Skeletal muscle satellite cell (primary cell): ENCODE measurements around the gene PXMP4. TPM values are rescaled to one million over a fixed set of nuclear protein-coding genes. Genes with fewer than 3 reads are reported as not detected.
"Not testable (repeated sequence)": the region's sequence is repeated elsewhere in the genome, so short reads cannot be mapped to it uniquely, and the experiment has no call there.

ENCODE experiments used
- H3K27me3 ChIP-seq: 2 replicates; pipeline ENCODE4 v1.7.0; 2013; ENCODE audit warnings: low read length; ENCODE audit not compliant: control insufficient read depth, insufficient read depth
- H3K36me3 ChIP-seq: 2 replicates; pipeline ENCODE4 v1.7.0; 2013; ENCODE audit warnings: mild to moderate bottlenecking, control low read depth, low read length; ENCODE audit not compliant: insufficient read depth
- H3K4me1 ChIP-seq: 2 replicates; pipeline ENCODE4 v1.7.0; 2013; ENCODE audit warnings: low read length; ENCODE audit not compliant: control insufficient read depth, insufficient read depth
- H3K4me2 ChIP-seq: 2 replicates; pipeline ENCODE4 v1.7.0; 2013; ENCODE audit warnings: mild to moderate bottlenecking, low read length
- H3K4me3 ChIP-seq: 2 replicates; pipeline ENCODE4 v1.7.0; 2013; ENCODE audit warnings: low read length
- H3K9ac ChIP-seq: 2 replicates; pipeline ENCODE4 v1.7.0; 2013; ENCODE audit warnings: mild to moderate bottlenecking, low read depth, low read length, moderate library complexity
- H3K9me3 ChIP-seq: replicated peaks from 2 replicates; pipeline ENCODE4 v1.7.0; 2013; ENCODE audit warnings: mild to moderate bottlenecking, control low read depth, low read length
- total RNA-seq: library from RNA; depleted of rRNA; stranded (reverse); fragments of >200 nt; gene quantifications from 2 replicates; pipeline ENCODE4 v1.2.3, GENCODE V29; 2012; rRNA removed

The PXMP4 gene, protein sequence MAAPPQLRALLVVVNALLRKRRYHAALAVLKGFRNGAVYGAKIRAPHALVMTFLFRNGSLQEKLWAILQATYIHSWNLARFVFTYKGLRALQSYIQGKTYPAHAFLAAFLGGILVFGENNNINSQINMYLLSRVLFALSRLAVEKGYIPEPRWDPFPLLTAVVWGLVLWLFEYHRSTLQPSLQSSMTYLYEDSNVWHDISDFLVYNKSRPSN
- total RNA-seq, result 2.8 and 3.9 TPM in 2 replicates

DNA sequence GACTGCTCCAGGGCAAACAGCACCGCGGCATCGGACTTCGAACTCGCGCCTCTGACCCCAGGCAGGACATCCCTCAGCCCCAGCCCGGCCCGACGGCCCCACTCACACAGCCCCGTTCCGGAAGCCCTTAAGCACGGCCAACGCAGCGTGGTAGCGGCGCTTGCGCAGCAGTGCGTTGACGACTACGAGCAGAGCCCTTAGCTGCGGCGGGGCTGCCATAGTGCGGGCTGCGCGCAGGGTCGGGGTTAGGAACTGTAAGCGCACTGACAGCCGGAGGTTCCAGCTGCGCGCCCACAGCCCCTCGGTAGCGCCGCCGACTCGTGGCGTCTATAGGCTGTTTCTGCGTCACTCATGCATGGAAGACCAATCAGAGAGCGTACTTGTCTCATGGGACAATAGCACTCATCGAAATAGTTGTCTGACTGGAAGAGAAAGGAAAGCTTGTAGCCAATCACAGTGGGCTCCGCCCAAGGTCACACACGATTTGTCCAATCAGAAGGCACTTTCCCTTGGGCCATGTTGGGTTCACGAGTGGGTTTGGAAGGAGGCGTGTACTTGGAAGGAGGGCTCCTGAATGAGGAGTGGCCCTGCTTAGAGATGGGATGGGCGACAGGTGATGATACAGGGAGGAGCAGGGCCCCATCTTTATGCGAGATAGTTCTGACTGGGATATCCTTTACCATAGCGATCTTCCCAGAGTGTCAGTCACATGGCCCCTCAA lies at the start of gene PXMP4:
TSS of gene PXMP4 (minus strand) at position 322 of the 721 bp plus-strand sequence. CDS start at position 219, 103 bp downstream.
- Histone ChIP-seq H3K4me2 (peak within 1 kb of the TSS; percentile 80), H3K4me1 (peaks cover 7% of the 10 kb centered on the region), H3K27me3 (no peaks in the 10 kb centered on the region), H3K9ac (peak within 1 kb of the TSS; percentile 66), H3K36me3 (no peaks in the 10 kb centered on the region), H3K9me3 (no peaks in the 10 kb centered on the region), H3K4me3 (peak within 1 kb of the TSS; percentile 75)

DNA sequence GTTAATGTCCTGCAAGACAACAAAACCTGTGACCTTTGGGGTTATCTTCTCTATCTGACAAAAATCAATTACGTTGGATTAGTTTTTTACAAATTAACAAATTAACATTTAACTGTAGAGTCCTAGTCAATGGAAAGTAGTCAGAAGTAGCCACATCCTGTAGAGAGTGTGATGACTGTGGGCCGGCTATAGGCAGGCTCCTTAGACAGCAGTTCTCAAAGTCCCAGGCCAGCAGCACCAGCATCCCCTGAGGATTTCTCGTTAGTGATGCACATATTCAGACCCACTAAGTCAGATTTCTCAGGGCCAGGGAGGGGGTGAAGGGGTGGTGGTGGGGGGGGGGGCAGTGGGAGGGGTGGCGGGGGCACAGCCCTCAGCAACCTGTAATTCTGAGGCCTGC lies 48.9 kb upstream of the PXMP4 start:
- Histone ChIP-seq H3K27me3 (no peaks in the 10 kb centered on the region), H3K4me3 (no peak overlapping the region), H3K9me3 (no peaks in the 10 kb centered on the region), H3K9ac (no peak overlapping the region), H3K4me2 (no peak overlapping the region), H3K4me1 (no peaks in the 10 kb centered on the region), H3K36me3 (peaks cover 12% of the 10 kb centered on the region)

DNA sequence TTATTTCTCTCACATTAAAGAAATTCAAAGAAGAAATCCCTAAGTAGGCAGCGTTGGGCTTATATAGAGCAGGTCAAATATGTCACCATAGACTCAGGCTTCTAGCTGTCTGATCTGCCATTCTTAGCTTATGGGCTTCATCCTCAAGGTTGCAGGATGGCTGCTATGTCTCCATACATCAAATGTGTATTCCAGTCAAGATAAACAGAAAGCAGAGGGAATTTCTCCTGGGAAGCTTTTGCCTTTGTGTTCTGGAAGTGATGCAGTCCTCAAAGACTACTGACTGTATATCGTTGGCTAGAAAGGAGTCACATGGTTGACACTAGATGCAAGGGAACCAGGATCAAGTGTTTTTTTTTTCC lies 47.6 kb upstream of the PXMP4 start:
- Histone ChIP-seq H3K4me1 (no peaks in the 10 kb centered on the region), H3K9me3 (no peaks in the 10 kb centered on the region), H3K36me3 (peaks cover 12% of the 10 kb centered on the region), H3K27me3 (no peaks in the 10 kb centered on the region), H3K4me2 (no peak overlapping the region), H3K9ac (no peak overlapping the region), H3K4me3 (no peak overlapping the region)

DNA sequence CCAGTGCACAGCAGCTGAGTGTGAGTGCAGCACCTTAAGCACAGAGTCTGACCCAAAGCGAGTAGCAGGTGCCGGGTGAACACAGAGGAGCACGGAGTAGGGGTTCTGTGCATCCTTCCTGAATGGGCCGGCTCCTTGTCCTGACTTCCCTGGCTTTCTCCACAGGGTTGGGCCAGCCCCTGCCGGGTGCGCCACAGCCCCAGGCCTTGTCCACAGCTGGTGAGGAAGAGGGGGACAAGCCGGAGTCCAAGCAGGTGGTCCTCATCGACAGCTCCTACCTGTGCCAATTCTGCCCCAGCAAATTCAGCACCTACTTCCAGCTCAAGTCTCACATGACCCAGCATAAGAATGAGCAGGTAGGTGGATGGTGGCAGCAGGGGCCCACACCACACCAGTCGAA lies 46.6 kb upstream of the PXMP4 start:
- Histone ChIP-seq H3K9me3 (no peaks in the 10 kb centered on the region), H3K36me3 (peaks cover 12% of the 10 kb centered on the region), H3K9ac (no peak overlapping the region), H3K4me1 (no peaks in the 10 kb centered on the region), H3K27me3 (no peaks in the 10 kb centered on the region), H3K4me2 (no peak overlapping the region), H3K4me3 (no peak overlapping the region)

DNA sequence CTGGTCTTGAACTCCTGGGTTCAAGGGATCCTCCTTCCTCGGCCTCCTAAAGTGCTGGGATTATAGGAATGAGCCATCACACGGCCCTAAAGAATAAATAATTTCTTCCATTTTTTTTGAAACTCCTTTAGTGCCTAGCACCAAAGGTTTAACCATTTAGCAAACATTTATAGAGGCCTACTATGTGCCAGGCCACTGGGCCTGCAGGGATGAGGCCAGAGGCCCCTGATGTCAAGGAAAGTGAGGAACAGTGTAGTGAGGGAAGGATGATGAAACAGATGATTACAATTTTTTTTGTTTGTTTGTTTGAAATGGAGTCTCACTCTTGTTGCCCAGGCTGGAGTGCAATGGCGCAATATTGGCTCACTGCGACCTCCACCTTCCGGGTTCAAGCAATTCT lies 45.5 kb upstream of the PXMP4 start:
- Histone ChIP-seq H3K27me3 (no peaks in the 10 kb centered on the region), H3K36me3 (peaks cover 12% of the 10 kb centered on the region), H3K4me3 (no peak overlapping the region), H3K9ac (no peak overlapping the region), H3K9me3 (no peaks in the 10 kb centered on the region), H3K4me1 (no peaks in the 10 kb centered on the region), H3K4me2 (no peak overlapping the region)

DNA sequence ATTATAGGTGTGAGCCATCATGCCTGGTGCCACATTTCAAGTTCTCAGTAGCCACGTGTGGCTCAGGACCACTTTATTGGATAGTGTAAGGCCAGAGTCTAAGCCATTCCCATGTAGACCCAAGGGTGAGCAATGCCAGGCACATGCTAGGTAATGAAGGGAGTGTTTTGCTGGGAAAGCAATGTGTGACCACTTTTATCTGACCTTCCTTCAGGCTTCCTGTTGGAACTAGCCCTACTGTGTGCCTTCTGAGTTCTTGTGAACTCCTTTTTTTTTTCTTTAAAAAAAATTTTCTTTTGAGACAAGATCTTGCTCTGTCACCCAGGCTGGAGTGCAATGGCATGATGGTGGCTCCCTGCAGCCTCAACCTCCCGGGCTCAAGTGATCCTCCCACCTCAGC lies 45.0 kb upstream of the PXMP4 start:
- H3K4me2 ChIP-seq, result no peak overlapping the region
- H3K9ac ChIP-seq, result no peak overlapping the region
- no peaks in the 10 kb centered on the region for H3K4me1 ChIP-seq
- H3K4me3 ChIP-seq, result no peak overlapping the region
- peaks cover 12% of the 10 kb centered on the region for H3K36me3 ChIP-seq
- no peaks in the 10 kb centered on the region for H3K27me3 ChIP-seq
- no peaks in the 10 kb centered on the region for H3K9me3 ChIP-seq

DNA sequence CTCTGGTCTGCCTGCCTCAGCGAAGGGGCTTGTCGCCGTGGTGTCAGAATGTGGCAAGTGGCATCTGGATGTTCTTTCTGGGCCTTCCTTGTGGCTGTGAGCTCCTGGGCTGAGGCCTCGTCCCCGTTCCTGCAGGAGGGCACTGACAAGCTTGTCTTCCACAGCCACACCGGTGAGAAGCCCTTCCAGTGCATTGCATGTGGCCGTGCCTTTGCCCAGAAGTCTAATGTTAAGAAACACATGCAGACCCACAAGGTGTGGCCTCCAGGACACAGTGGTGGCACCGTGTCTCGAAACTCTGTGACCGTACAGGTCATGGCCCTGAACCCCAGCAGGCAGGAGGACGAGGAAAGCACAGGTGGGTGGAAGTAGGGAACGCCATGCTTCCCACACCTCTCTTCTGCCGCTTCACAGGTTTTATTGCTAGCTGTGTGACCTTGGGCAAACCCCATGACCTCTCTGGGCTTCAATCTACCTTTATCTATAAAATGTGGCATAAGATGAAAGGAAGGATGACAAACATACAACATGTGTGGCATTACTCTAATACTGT lies 41.7 kb upstream of the PXMP4 start:
- Histone ChIP-seq H3K4me2 (no peak overlapping the region), H3K9ac (no peak overlapping the region), H3K4me3 (no peak overlapping the region), H3K9me3 (no peaks in the 10 kb centered on the region), H3K36me3 (peaks cover 14% of the 10 kb centered on the region), H3K27me3 (no peaks in the 10 kb centered on the region), H3K4me1 (no peaks in the 10 kb centered on the region)

DNA sequence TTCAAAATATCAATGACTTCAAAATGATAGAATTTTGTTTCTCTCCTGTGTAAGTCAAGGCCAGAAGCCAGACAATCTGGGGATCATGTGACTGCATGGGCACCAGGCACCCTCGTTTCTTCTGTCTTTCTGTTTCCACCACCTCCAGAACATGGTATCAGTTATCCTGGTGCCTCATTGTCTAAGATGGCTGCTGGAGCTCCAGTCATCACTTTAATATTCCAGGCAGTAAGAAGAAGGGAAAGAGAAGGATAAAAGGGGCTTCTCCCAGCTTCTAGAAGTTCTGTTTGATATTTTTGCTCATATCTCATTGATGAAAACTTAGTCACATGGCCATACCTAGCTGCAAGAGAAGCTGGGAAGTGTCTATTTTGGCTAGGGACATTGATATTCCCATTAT lies 37.3 kb upstream of the PXMP4 start:
- Histone ChIP-seq H3K4me1 (no peaks in the 10 kb centered on the region), H3K27me3 (no peaks in the 10 kb centered on the region), H3K4me3 (no peak overlapping the region), H3K36me3 (peaks cover 24% of the 10 kb centered on the region), H3K9me3 (peaks cover 5% of the 10 kb centered on the region), H3K9ac (no peak overlapping the region), H3K4me2 (no peak overlapping the region)

DNA sequence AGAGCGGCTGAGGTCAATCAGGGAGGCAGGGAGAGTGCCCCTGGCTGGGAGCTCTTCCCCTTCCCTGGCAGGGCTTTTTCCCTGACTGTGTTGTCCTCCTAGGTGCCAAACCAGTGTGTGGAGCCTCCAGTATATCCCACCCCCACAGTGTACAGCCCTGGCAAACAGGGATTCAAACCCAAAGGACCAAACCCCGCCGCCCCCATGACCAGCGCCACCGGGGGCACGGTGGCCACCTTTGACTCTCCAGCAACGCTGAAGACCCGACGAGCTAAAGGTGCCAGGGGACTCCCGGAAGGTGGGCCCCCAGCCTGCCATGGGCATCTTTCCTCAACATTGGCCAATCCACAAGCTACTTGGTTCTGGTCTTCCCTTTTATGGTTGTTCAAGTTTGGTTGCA lies 36.9 kb upstream of the PXMP4 start:
- Histone ChIP-seq H3K9ac (no peak overlapping the region), H3K36me3 (peaks cover 24% of the 10 kb centered on the region), H3K4me2 (no peak overlapping the region), H3K4me1 (no peaks in the 10 kb centered on the region), H3K9me3 (peaks cover 5% of the 10 kb centered on the region), H3K27me3 (no peaks in the 10 kb centered on the region), H3K4me3 (no peak overlapping the region)

DNA sequence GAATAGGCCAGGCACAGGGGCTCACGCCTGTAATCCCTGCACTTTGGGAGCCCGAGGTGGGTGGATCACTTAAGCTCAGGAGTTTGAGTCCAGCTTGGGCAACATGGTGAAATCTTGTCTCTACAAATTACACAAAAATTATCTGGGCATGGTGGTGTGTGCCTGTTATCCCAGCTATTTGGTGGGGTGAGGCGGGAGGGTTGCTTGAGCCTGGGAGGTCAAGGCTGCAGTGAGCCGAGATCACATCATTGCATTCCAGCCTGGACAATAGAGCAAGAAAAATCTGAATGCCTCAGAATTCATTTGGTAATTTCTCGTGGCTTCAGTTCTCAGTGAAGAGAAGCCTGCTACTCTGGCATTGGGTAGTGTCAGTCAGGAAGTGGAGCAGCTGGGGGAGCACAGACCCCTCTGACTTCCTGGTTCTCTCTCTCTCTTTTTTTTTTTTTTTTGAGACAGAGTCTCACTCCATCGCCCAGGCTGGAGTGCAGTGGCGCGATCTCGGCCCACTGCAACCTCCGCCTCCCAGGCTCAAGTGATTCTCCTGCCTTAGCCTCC lies 35.9 kb upstream of the PXMP4 start:
- H3K9ac ChIP-seq, H3K9me3 ChIP-seq, H3K4me3 ChIP-seq, H3K27me3 ChIP-seq, H3K4me1 ChIP-seq, H3K4me2 ChIP-seq: not testable (repeated sequence)
- peaks cover 28% of the 10 kb centered on the region for H3K36me3 ChIP-seq

DNA sequence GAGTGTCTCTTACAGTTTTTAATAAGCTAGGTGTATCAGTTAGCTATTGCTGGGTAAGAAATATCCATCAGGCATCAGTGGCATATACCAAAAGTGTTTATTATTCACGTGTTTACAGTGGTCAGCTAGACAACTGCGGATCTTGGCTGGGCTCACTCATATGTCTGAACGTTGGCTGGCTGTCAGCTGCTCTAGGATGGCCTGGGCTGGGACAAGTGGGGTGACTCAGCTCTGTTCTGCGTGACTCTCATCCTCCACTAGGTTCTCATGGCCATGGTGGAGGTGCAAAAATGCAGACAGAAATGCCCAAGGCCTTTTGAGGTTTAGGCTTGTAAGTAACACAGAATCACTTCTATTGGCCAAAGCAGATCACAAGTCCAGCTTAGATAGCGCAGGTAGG lies 33.7 kb upstream of the PXMP4 start:
- no peaks in the 10 kb centered on the region for H3K27me3 ChIP-seq
- no peaks in the 10 kb centered on the region for H3K4me1 ChIP-seq
- no peak overlapping the region for H3K9ac ChIP-seq
- H3K4me2 ChIP-seq, result no peak overlapping the region
- no peak overlapping the region for H3K4me3 ChIP-seq
- peaks cover 5% of the 10 kb centered on the region for H3K9me3 ChIP-seq
- peaks cover 29% of the 10 kb centered on the region for H3K36me3 ChIP-seq
